Gastrocnemius medialis (tissue), 4 donors: ENCODE data around the gene PATL2.

Source experiments
- CTCF ChIP-seq, 5 experiments: fragments of 450-650 bp in 3 of 5; fragments of 200-600 bp in 2 of 5; sonication (generic) in 2 of 5; IDR thresholded peaks in 4 of 5; conservative IDR thresholded peaks in 1 of 5; 1 replicate in 4 of 5; 2 replicates in 1 of 5; pipeline ENCODE4 v1.5.1; 2016 to 2019; ENCODE audit warnings: antibody characterized with exemption in 5 of 5, mild to moderate bottlenecking in 3 of 5, moderate library complexity in 3 of 5
- POLR2A ChIP-seq, 2 donors: fragments of 450-650 bp; IDR thresholded peaks; one replicate each; pipeline ENCODE4 v1.6.1; 2017; ENCODE audit warnings: antibody characterized with exemption in 2 of 2, mild to moderate bottlenecking in 2 of 2, moderate library complexity in 2 of 2

GRCh38 chr15:44713006-44713966 lies 2.2 kb upstream of the PATL2 start:
- no peak for TF ChIP-seq CTCF (IDR thresholded peaks at IDR 0.05 in 4 of 5, conservative IDR thresholded peaks at IDR 0.05 in 1 of 5)
- TF ChIP-seq POLR2A (IDR thresholded peaks at IDR 0.05) = no peak
